ENCODE data around the gene PTPRF.

PTPRF gene

GRCh38 chr1:43569175-43569574 is 38.5 kb downstream of the PTPRF start:
- ATAC-seq (no peak), DNase-seq (no peak)
- no peak overlapping the region for H3K4me3 Mint-ChIP-seq
- H3K27ac Mint-ChIP-seq: no peak overlapping the region
- peaks cover 17% of the 10 kb centered on the region for H3K4me1 Mint-ChIP-seq
- no peaks in the 10 kb centered on the region for H3K9me3 Mint-ChIP-seq
- H3K27me3 Mint-ChIP-seq: peaks cover 28% of the 10 kb centered on the region

DNA sequence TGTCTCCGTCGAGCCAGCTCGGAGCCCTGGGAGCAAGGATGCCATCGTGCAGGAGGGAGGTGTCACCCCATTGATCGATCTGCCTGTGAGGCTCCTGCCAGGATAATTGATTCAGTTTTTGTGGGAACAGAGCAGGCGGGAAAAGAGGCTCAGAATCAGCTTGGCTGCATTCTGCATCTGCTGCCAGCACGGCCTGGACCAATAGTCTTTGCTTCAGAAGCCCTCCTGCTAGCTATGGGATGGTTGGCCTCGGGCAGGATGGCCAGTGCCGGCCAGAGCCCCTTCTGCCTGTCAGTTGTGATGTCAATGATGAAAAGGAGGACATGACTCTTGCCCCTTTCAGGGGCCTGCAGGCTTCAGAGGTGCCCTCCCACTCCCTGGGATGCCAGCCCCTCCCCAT is 39.6 kb downstream of the PTPRF start:
- peaks cover 21% of the 10 kb centered on the region for H3K27me3 Mint-ChIP-seq
- H3K9me3 Mint-ChIP-seq: no peaks in the 10 kb centered on the region
- ATAC-seq: no peak
- no peak overlapping the region for H3K27ac Mint-ChIP-seq
- peaks cover 13% of the 10 kb centered on the region for H3K4me1 Mint-ChIP-seq
- no peak overlapping the region for H3K4me3 Mint-ChIP-seq
- DNase-seq: no peak

GRCh38 chr1:43570715-43571114 is 40.0 kb downstream of the PTPRF start:
- Mint-ChIP-seq H3K4me3 (no peak overlapping the region), H3K27me3 (peaks cover 19% of the 10 kb centered on the region), H3K27ac (no peak overlapping the region), H3K9me3 (no peaks in the 10 kb centered on the region), H3K4me1 (peaks cover 9% of the 10 kb centered on the region)
- DNase-seq (no peak), ATAC-seq (no peak)

GRCh38 chr1:43572084-43572483 is 41.4 kb downstream of the PTPRF start:
- Mint-ChIP-seq H3K27me3 (peaks cover 8% of the 10 kb centered on the region), H3K4me1 (no peaks in the 10 kb centered on the region), H3K27ac (no peak overlapping the region), H3K4me3 (no peak overlapping the region), H3K9me3 (no peaks in the 10 kb centered on the region)
- ATAC-seq (no peak), DNase-seq (no peak)

DNA sequence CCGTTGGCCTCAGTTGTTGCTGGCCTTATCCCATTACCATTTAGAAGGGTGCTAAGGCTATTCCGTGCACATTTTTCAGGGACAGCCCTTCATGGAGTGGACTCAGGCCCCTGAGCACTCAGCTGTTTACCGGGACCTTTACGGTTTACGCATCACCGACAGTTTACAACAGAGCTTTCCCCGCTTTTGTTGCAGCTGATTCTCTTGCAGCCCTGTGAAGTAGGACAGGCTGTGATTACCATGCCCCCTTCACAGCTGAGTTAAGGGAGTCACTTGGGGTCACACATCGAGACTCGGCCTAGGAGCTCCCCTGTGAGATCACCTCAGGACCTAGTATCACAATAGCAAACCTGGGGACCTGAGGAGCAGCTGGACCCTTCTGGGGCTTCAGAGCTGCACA is 41.9 kb downstream of the PTPRF start:
- Mint-ChIP-seq H3K9me3 (no peaks in the 10 kb centered on the region), H3K4me1 (no peaks in the 10 kb centered on the region), H3K27ac (peak overlapping the region in 1 of 2 donors; percentile 35), H3K27me3 (peaks cover 3% of the 10 kb centered on the region), H3K4me3 (no peak overlapping the region)
- ATAC-seq (no peak), DNase-seq (no peak)

GRCh38 chr1:43573066-43573800 is 42.5 kb downstream of the PTPRF start:
- H3K9me3 Mint-ChIP-seq: no peaks in the 10 kb centered on the region
- H3K27ac Mint-ChIP-seq: no peak overlapping the region
- no peaks in the 10 kb centered on the region for H3K27me3 Mint-ChIP-seq
- DNase-seq (no peak), ATAC-seq (no peak)
- no peak overlapping the region for H3K4me3 Mint-ChIP-seq
- no peaks in the 10 kb centered on the region for H3K4me1 Mint-ChIP-seq

GRCh38 chr1:43576521-43576920 is 45.8 kb downstream of the PTPRF start:
- Mint-ChIP-seq H3K9me3 (no peaks in the 10 kb centered on the region), H3K4me1 (no peaks in the 10 kb centered on the region), H3K27me3 (no peaks in the 10 kb centered on the region), H3K27ac (no peak overlapping the region), H3K4me3 (no peak overlapping the region)
- ATAC-seq (no peak), DNase-seq (no peak)

DNA sequence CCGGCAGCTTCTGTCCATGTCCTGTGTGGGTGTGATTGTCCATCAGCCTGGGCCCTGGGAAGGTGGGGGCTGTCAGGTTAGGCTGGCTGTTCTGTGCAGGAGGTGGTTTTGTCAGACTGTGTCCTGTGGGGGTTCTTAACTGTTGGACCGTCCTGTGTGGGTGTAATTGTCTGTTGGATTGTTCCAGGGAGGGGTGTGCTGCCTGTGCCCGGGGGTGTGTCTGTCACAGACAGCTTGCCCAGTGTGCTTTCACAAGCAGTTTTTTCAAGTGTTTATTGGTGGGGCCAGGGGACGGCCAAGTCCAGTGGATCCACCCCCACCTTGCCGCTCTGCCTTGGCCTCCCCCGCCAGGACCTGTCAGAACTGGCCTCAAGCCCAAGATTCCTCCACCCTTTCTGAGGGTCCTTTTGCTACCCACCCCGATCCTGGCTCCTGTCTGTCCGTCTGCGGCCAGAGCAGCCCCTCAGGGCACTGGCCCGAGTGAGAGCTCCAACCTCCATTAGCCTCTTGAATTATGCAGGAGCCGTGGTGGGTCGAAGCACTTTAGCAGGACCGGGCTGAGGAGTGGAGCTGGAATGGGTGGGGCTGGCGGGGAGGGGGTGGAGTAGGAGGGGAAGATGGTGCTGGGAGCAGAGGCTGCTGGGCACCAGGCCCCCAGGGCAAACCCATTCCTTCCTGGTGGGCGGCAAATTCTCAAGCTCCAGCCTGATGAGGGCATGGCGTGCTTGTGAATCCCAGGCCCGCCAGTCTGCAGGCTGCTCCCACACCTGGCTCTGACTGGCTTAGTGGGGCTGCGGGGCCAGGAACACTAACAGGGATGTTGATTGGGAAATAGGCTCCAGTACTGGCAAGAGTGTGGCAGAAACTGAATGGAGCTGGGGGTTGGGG is 47.2 kb downstream of the PTPRF start:
- H3K4me1 Mint-ChIP-seq: peaks cover 10% of the 10 kb centered on the region
- ATAC-seq: no peak
- H3K4me3 Mint-ChIP-seq: no peak overlapping the region
- H3K27ac Mint-ChIP-seq: no peak overlapping the region
- no peak for DNase-seq
- H3K9me3 Mint-ChIP-seq: no peaks in the 10 kb centered on the region
- no peaks in the 10 kb centered on the region for H3K27me3 Mint-ChIP-seq

DNA sequence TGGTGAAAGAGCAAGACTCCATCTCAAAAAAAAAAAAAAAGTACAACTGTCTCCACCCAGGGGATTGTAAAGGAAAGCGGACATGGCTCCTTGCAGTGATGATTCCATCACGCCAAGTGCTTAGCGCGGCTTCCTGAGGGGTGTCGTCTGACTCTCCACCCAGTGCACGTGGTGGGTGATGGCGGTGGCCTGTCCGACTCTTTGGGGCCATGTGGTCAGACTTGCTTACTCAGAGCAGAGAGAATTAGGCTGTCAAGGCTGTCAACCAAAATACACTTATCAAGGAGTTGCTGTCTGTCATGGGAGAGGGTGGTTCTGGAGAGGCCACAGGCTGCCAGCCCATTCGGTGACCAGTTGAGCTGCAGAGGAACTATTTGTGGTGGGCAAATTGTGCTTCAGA is 49.4 kb downstream of the PTPRF start:
- H3K4me3 Mint-ChIP-seq: no peak overlapping the region
- peak overlapping the region in 1 of 2 donors; percentile 51 for H3K27ac Mint-ChIP-seq
- H3K9me3 Mint-ChIP-seq: no peaks in the 10 kb centered on the region
- ATAC-seq (no peak), DNase-seq (no peak)
- H3K4me1 Mint-ChIP-seq: peaks cover 10% of the 10 kb centered on the region
- H3K27me3 Mint-ChIP-seq: no peaks in the 10 kb centered on the region

GRCh38 chr1:43582162-43582566 is 51.5 kb downstream of the PTPRF start:
- ATAC-seq (peak; percentile 94), DNase-seq (peak; percentile 53 to 65)
- Mint-ChIP-seq H3K27me3 (no peaks in the 10 kb centered on the region), H3K4me3 (peak overlapping the region in 1 of 2 donors; percentile 56), H3K27ac (peak overlapping the region; percentile 21 to 88), H3K9me3 (no peaks in the 10 kb centered on the region), H3K4me1 (peaks cover 10% of the 10 kb centered on the region)

GRCh38 chr1:43583058-43583457 is 52.4 kb downstream of the PTPRF start:
- DNase-seq: no peak
- no peaks in the 10 kb centered on the region for H3K27me3 Mint-ChIP-seq
- ATAC-seq: no peak
- H3K4me1 Mint-ChIP-seq: peaks cover 10% of the 10 kb centered on the region
- H3K4me3 Mint-ChIP-seq: no peak overlapping the region
- H3K9me3 Mint-ChIP-seq: no peaks in the 10 kb centered on the region
- H3K27ac Mint-ChIP-seq: peak overlapping the region in 1 of 2 donors; percentile 61

GRCh38 chr1:43584204-43584603 is 53.5 kb downstream of the PTPRF start:
- ATAC-seq (no peak), DNase-seq (no peak)
- no peak overlapping the region for H3K4me3 Mint-ChIP-seq
- no peaks in the 10 kb centered on the region for H3K9me3 Mint-ChIP-seq
- H3K27me3 Mint-ChIP-seq: no peaks in the 10 kb centered on the region
- H3K4me1 Mint-ChIP-seq: peaks cover 10% of the 10 kb centered on the region
- no peak overlapping the region for H3K27ac Mint-ChIP-seq

- no peaks in the 10 kb centered on the region for H3K27me3 Mint-ChIP-seq
- no peak overlapping the region for H3K4me3 Mint-ChIP-seq
- H3K4me1 Mint-ChIP-seq: peaks cover 10% of the 10 kb centered on the region
- DNase-seq: no peak
- H3K27ac Mint-ChIP-seq: no peak overlapping the region
- H3K9me3 Mint-ChIP-seq: no peaks in the 10 kb centered on the region
- no peak for ATAC-seq
Measured at GRCh38 chr1:43585557-43585956, 54.9 kb downstream of the PTPRF start.

- no peaks in the 10 kb centered on the region for H3K9me3 Mint-ChIP-seq
- no peak for ATAC-seq
- DNase-seq: no peak
- H3K27ac Mint-ChIP-seq: no peak overlapping the region
- peaks cover 10% of the 10 kb centered on the region for H3K4me1 Mint-ChIP-seq
- H3K27me3 Mint-ChIP-seq: no peaks in the 10 kb centered on the region
- no peak overlapping the region for H3K4me3 Mint-ChIP-seq
Measured at GRCh38 chr1:43586136-43586731, 55.6 kb downstream of the PTPRF start.

GRCh38 chr1:43587001-43587400 is 56.3 kb downstream of the PTPRF start:
- Mint-ChIP-seq H3K4me1 (peaks cover 7% of the 10 kb centered on the region), H3K4me3 (no peak overlapping the region), H3K27me3 (no peaks in the 10 kb centered on the region), H3K27ac (peak overlapping the region in 1 of 2 donors; percentile 36), H3K9me3 (no peaks in the 10 kb centered on the region)
- DNase-seq: no peak
- ATAC-seq: no peak

DNA sequence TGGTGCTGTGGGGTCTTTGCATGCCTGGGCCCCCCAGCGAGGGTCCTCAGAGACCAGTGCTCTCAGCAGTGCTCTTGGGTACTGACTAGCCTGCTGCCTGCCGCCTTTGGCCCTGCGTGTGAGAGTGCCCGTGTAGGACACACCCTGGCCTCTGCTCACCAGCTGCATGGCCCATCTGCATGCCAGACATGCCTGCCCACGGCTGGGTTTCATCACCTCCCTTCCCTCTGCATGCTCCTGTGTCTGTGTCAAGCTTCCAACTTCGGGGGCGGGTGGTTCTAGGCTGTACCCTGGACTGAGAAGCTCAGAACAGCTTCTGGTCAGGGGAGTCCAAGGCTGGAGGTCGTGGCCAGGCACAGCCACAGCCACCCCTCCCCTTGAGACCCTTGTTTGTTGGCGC is 56.9 kb downstream of the PTPRF start:
- ATAC-seq (no peak), DNase-seq (no peak)
- Mint-ChIP-seq H3K4me1 (peaks cover under 1% of the 10 kb centered on the region), H3K4me3 (no peak overlapping the region), H3K9me3 (no peaks in the 10 kb centered on the region), H3K27me3 (no peaks in the 10 kb centered on the region), H3K27ac (no peak overlapping the region)
